Sigmoid colon (tissue), 4 donors: ENCODE measurements around the gene SRSF2.

ENCODE experiments used
- CTCF ChIP-seq, 4 experiments: fragments of 450-650 bp in 3 of 4; fragments of 200-600 bp in 1 of 4; IDR thresholded peaks; one replicate each; pipeline ENCODE4 v1.5.1; 2016 to 2019; ENCODE audit warnings: antibody characterized with exemption in 4 of 4, mild to moderate bottlenecking in 3 of 4, moderate library complexity in 2 of 4
- POLR2AphosphoS5 ChIP-seq, 4 donors: sonication (generic); formaldehyde crosslinking; IDR thresholded peaks; one replicate each; pipeline ENCODE4 v1.6.1; 2017; ENCODE audit warnings: antibody characterized with exemption in 4 of 4

GRCh38 chr17:76726231-76726775 is 10.8 kb downstream of the SRSF2 start, which contains the start of gene JMJD6:
- no peak for TF ChIP-seq CTCF (IDR thresholded peaks at IDR 0.05)
- peak; percentile 91 to 99 (median 98) for TF ChIP-seq POLR2AphosphoS5 (IDR thresholded peaks at IDR 0.05)
